Osteocyte (in vitro differentiated cells): ENCODE results near the gene KIRREL3. TPM values are rescaled to one million over a fixed set of nuclear protein-coding genes. Genes with fewer than 3 reads are reported as not detected.

Experiments used
- DNase-seq: peaks from one replicate; pipeline ENCODE4 v3.0.0; 2021; ENCODE audit warnings: mixed read lengths; ENCODE audit not compliant: unreplicated experiment; ENCODE audit errors: extremely low spot score
- H3K27ac Mint-ChIP-seq: one replicate; pipeline ENCODE4 v1.8.0; 2021; ENCODE audit warnings: mild to moderate bottlenecking, mixed read lengths; ENCODE audit not compliant: unreplicated experiment
- H3K27me3 Mint-ChIP-seq: one replicate; pipeline ENCODE4 v1.8.0; 2021; ENCODE audit warnings: mixed read lengths; ENCODE audit not compliant: unreplicated experiment
- H3K36me3 Mint-ChIP-seq: one replicate; pipeline ENCODE4 v1.8.0; 2021; ENCODE audit warnings: mixed read lengths; ENCODE audit not compliant: unreplicated experiment
- H3K4me1 Mint-ChIP-seq: one replicate; pipeline ENCODE4 v1.8.0; 2021; ENCODE audit warnings: mixed read lengths; ENCODE audit not compliant: unreplicated experiment
- H3K4me3 Mint-ChIP-seq: one replicate; pipeline ENCODE4 v1.8.0; 2021; ENCODE audit warnings: mild to moderate bottlenecking, moderate library complexity, mixed read lengths; ENCODE audit not compliant: unreplicated experiment
- H3K9me3 Mint-ChIP-seq: one replicate; pipeline ENCODE4 v1.8.0; 2021; ENCODE audit warnings: mixed read lengths; ENCODE audit not compliant: unreplicated experiment
- total RNA-seq: library from RNA; stranded (reverse); gene quantifications from 2 replicates; pipeline ENCODE4 v1.2.1, GENCODE V29; 2021
- TF ChIP-seq, protein P1 (sequence below): fragments of 200-600 bp; sonication (generic); IDR thresholded peaks from 2 replicates; pipeline ENCODE4 v1.5.0; 2021; ENCODE audit warnings: antibody characterized with exemption, mild to moderate bottlenecking, moderate library complexity

Gene KIRREL3
- total RNA-seq, 1 donor from 2014 or later = 1.2 TPM

DNA sequence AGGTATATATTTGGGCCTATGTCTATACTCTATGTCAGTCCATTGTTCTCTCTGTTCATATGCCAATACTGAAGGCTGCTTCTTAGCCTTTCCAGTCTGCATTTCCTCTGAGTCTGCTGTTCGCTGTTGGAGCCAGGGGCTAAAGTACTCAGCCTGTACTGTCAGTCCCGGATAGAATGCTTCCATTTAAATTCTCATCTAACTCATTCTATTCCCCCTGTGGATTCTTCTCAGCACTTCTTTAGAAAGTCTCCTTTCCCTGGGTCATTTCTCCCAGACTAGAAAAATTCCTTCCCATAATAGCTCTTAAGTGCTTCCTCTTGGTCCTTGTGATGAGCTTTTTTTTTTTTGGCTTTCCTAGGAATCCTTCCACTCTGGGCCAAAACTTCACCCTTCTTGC lies 293.1 kb downstream of the KIRREL3 start:
- no peaks in the 10 kb centered on the region for H3K27me3 Mint-ChIP-seq
- DNase-seq = no peak
- no peaks in the 10 kb centered on the region for H3K9me3 Mint-ChIP-seq
- no peak overlapping the region for H3K4me3 Mint-ChIP-seq
- no peak overlapping the region for H3K27ac Mint-ChIP-seq
- H3K36me3 Mint-ChIP-seq = no peaks in the 10 kb centered on the region
- peaks cover 9% of the 10 kb centered on the region for H3K4me1 Mint-ChIP-seq
- TF ChIP-seq, protein P1, sequence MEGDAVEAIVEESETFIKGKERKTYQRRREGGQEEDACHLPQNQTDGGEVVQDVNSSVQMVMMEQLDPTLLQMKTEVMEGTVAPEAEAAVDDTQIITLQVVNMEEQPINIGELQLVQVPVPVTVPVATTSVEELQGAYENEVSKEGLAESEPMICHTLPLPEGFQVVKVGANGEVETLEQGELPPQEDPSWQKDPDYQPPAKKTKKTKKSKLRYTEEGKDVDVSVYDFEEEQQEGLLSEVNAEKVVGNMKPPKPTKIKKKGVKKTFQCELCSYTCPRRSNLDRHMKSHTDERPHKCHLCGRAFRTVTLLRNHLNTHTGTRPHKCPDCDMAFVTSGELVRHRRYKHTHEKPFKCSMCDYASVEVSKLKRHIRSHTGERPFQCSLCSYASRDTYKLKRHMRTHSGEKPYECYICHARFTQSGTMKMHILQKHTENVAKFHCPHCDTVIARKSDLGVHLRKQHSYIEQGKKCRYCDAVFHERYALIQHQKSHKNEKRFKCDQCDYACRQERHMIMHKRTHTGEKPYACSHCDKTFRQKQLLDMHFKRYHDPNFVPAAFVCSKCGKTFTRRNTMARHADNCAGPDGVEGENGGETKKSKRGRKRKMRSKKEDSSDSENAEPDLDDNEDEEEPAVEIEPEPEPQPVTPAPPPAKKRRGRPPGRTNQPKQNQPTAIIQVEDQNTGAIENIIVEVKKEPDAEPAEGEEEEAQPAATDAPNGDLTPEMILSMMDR = no peak

DNA sequence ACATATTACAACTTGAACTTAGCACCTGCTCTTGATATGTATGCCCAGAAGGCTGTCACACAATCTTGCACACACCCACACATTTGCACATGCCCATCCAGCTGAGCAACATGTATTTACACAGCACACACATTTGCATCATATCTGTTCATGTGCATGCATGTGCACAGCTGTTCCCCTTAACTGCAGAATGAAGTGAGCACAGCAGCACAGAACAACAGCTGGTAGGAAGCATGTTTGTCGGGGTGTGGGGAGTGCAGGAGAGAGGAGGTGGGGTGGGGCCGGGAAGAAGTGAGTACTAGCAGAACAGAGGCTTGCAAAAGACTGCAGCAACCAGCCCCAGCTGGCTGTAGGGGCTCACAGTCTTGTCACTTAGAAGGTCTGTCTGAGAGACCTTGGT lies 296.5 kb downstream of the KIRREL3 start:
- no peak for DNase-seq
- H3K36me3 Mint-ChIP-seq = no peaks in the 10 kb centered on the region
- H3K4me3 Mint-ChIP-seq = no peak overlapping the region
- TF ChIP-seq, protein P1 = no peak
- H3K27me3 Mint-ChIP-seq = no peaks in the 10 kb centered on the region
- H3K9me3 Mint-ChIP-seq = no peaks in the 10 kb centered on the region
- peaks cover 11% of the 10 kb centered on the region for H3K4me1 Mint-ChIP-seq
- H3K27ac Mint-ChIP-seq = no peak overlapping the region

DNA sequence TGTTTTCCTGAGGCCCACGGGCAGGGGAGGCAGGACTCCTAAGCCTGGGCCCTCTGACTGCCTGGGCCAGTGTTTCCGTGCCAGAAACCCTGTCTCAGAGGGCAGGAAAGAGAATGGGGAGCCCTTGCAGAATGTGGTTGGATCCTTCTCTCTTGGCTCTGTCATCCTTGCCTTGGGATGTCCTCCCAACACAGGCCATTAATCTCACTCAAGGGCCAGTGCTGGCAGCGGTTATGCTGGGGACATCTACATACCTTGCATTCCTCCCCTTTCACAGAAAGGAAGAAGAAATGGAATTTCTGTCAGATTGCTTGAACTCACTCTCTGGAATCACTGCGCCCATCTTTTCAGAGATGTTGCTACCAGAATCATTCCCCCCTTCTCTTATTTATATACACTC lies 296.9 kb downstream of the KIRREL3 start:
- Mint-ChIP-seq H3K4me3 (no peak overlapping the region), H3K27me3 (no peaks in the 10 kb centered on the region), H3K36me3 (no peaks in the 10 kb centered on the region), H3K4me1 (peaks cover 11% of the 10 kb centered on the region), H3K27ac (no peak overlapping the region), H3K9me3 (no peaks in the 10 kb centered on the region)
- no peak for DNase-seq
- TF ChIP-seq, protein P1 = no peak

DNA sequence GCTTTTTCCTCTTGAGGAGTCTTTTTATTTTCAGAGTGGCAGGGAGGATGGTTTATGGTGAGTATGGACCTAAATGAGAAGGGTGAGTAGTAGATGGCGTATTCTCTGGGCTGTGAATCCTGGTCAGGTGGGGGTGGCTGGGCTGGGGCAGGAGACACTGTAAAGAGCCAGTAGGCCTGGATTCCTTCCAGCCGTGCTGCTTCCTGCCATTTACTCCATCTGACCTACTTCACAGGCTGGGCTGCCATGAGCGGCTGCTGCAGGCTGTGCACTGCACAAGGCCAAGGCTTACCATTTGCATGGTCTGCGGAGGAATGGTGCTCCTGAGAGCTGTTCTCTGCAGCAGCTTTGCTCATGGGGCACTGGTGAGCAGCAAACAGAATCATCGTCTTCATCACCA lies 297.6 kb downstream of the KIRREL3 start:
- no peak overlapping the region for H3K27ac Mint-ChIP-seq
- H3K4me3 Mint-ChIP-seq = no peak overlapping the region
- TF ChIP-seq, protein P1 = no peak
- H3K9me3 Mint-ChIP-seq = no peaks in the 10 kb centered on the region
- peaks cover 11% of the 10 kb centered on the region for H3K4me1 Mint-ChIP-seq
- H3K36me3 Mint-ChIP-seq = no peaks in the 10 kb centered on the region
- no peaks in the 10 kb centered on the region for H3K27me3 Mint-ChIP-seq
- DNase-seq = no peak

DNA sequence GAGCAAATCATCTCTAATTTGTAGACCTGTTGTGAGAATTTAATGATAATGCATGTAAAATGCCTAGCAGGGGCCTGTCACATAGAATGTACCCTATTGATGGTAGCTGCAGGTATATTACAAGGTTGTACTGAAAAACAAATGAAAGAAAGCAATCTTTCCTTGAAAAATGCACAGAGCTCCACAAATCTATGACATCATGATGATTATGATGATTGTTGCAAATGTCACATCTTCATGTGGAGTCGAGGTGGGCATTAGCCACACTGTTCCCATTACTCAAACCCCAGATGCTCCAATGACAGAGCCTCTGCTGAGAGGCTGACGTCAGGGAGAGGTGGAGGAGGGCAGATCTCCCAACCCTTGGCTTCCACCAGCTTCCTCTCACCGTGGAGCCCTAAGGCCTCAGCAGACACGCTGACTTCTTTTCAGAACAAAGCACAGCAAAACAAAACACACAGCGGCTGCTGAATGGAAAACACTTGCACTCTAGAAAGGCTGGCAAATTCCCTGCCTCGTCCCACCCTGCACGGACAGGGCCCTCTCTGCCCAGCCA lies 298.3 kb downstream of the KIRREL3 start:
- H3K9me3 Mint-ChIP-seq = no peaks in the 10 kb centered on the region
- TF ChIP-seq, protein P1 = no peak
- H3K27me3 Mint-ChIP-seq = no peaks in the 10 kb centered on the region
- no peak for DNase-seq
- no peak overlapping the region for H3K27ac Mint-ChIP-seq
- H3K4me1 Mint-ChIP-seq = peaks cover 9% of the 10 kb centered on the region
- no peaks in the 10 kb centered on the region for H3K36me3 Mint-ChIP-seq
- no peak overlapping the region for H3K4me3 Mint-ChIP-seq
